CD4-positive, alpha-beta T cell treated with Interleukin-10 for 1 hour (primary cell): ENCODE results near the gene CTTN.

Experiments
- DNase-seq: peaks from one replicate; pipeline ENCODE4 v3.0.0-alpha.2; 2020

Gene CTTN

GRCh38 chr11:70397983-70398833 is at the start of gene CTTN:
CTTN (plus strand) TSS chr11:70398529; CDS start chr11:70407298, 8,769 bp downstream.
- DNase-seq: peak; percentile 58

GRCh38 chr11:70348608-70349007 is 49.7 kb upstream of the CTTN start:
- no peak for DNase-seq

GRCh38 chr11:70351646-70352045 is 46.7 kb upstream of the CTTN start:
- no peak for DNase-seq

- DNase-seq: no peak
These were observed 46.2 kb upstream of the CTTN start for GRCh38 chr11:70352100-70352499.

- no peak for DNase-seq
These were observed 45.7 kb upstream of the CTTN start for GRCh38 chr11:70352601-70353000.

GRCh38 chr11:70353329-70353728 is 45.0 kb upstream of the CTTN start:
- DNase-seq: no peak

GRCh38 chr11:70353900-70354568 is 44.3 kb upstream of the CTTN start:
- peak; percentile 5 for DNase-seq

GRCh38 chr11:70354629-70355028 is 43.7 kb upstream of the CTTN start:
- no peak for DNase-seq

- DNase-seq: no peak
These were observed 39.6 kb upstream of the CTTN start for GRCh38 chr11:70358753-70359152.

GRCh38 chr11:70359451-70360205 is 38.7 kb upstream of the CTTN start:
- DNase-seq: no peak

GRCh38 chr11:70360211-70360610 is 38.1 kb upstream of the CTTN start:
- no peak for DNase-seq

DNA sequence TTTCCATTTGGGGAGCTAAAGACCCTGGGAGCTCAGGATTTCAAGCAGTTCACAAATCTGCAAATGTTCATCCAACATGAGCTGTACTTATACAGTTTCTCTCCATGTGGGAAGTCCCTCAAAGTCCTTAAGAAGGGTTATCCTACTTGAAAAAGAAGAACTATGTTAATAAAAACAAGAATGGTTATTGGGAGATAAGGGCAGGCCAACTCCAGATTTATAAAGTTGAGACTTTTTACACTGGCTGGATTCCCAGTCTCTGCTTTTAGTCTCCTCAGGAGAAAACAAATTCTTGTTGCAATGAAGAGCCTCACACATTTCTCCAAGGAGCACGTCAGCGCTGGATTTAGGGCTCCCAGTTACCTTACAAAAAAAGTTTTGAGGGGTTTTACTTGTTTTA is 34.2 kb upstream of the CTTN start:
- DNase-seq: no peak

- peak; percentile 53 for DNase-seq
These were observed 33.4 kb upstream of the CTTN start for GRCh38 chr11:70364745-70365543.

- DNase-seq: no peak
These were observed 32.8 kb upstream of the CTTN start for GRCh38 chr11:70365544-70365927.

GRCh38 chr11:70367071-70367470 is 31.3 kb upstream of the CTTN start:
- DNase-seq: no peak

DNA sequence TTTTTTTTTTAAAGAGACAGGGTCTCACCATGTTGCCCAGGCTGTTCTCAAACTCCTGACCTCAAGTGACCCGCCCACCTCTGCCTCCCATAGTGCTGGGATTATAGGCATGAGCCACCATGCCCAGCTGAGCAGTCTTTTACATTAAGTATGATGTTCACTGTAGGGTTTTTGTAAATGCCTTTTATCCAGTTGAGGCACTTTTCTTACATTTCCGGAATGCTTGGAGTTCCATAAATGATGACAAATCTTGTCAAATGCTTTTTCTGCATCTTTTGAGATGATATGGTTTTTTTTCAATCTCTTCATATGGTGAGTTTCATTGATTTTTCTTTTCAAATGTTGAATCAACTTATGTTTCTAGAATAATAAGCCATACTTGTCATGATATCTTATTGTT is 29.4 kb upstream of the CTTN start:
- DNase-seq: no peak

- no peak for DNase-seq
These were observed 27.1 kb upstream of the CTTN start for GRCh38 chr11:70371241-70371640.

DNA sequence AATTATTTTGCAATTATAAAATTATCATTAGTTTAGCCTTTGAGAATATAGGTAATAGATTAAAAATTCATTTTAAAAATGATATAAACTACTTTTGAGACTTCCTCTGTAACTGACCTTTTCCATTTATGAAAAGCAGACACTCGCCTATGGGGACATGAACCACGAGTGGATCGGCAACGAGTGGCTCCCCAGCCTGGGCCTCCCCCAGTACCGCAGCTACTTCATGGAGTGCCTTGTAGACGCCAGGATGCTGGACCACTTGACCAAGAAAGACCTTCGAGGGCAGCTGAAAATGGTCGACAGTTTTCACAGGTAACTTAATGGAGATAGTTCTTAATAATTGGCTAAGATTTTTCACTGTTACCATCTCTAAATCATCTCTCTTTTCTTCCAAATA is 26.3 kb upstream of the CTTN start:
- no peak for DNase-seq

GRCh38 chr11:70376621-70377020 is 21.7 kb upstream of the CTTN start:
- no peak for DNase-seq

DNA sequence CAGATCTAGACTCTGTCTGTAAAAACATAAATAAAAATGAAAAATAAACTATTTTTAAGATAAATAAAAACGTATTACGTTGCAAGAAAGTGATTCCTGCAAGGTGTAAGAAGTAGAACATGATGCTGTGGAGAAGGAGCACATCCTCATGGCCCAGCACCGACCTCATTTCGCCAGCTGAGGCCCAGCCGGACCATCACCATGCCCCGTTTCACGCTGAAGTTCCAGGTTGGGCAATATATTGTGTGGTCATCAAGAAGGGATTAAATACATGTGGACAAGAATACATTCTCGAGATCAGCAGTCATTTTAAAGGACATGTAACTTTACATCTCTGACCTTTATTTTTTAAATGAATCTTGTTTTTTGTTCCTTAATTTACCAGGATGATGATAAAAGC is 20.7 kb upstream of the CTTN start:
- no peak for DNase-seq

GRCh38 chr11:70378506-70379134 is 19.7 kb upstream of the CTTN start:
- DNase-seq: no peak

DNA sequence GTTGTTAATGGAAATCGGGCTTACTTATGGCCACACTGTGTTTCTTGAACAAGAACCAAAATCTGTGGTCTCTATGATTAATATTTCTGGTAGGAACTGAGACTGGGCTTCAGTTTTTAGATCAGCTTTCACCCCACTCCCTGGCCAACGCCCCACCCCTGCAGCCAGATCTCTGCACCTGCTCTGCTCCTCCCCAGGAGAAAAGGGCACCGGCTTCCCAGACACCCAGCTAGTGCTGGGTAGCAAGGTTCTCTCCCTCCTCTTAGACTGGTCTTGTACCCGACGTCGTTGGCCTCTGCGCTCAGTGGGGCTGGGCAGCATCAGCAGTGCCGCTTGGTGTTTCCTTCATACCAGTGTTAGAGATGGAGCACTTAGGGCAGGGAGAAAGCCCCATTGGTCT is 17.0 kb upstream of the CTTN start:
- no peak for DNase-seq
